ENCODE measurements around the gene C11orf21. TPM values are rescaled to one million over a fixed set of nuclear protein-coding genes. Genes with fewer than 3 reads are reported as not detected.

The C11orf21 gene
- total RNA-seq, 4 donors from 2014 or later: 1.1 to 9.9 (median 1.3) TPM; not detected in 1

GRCh38 chr11:2327032-2327431, 25.3 kb upstream of the C11orf21 start:
- Histone ChIP-seq H3K27me3 (no peaks in the 10 kb centered on the region), H3K4me1 (no peaks in the 10 kb centered on the region), H3K4me3 (no peak overlapping the region), H3K36me3 (no peaks in the 10 kb centered on the region), H3K9me3 (no peaks in the 10 kb centered on the region), H3K27ac (no peak overlapping the region)
- no peak for DNase-seq
- TF ChIP-seq POLR2A (IDR thresholded peaks at IDR 0.05) (no peak), CTCF (IDR thresholded peaks at IDR 0.05) (no peak)

- Histone ChIP-seq H3K27me3 (no peaks in the 10 kb centered on the region), H3K4me1 (no peaks in the 10 kb centered on the region), H3K4me3 (no peak overlapping the region), H3K9me3 (no peaks in the 10 kb centered on the region), H3K27ac (no peak overlapping the region), H3K36me3 (no peaks in the 10 kb centered on the region)
- DNase-seq: no peak
- TF ChIP-seq CTCF (IDR thresholded peaks at IDR 0.05) (no peak), POLR2A (IDR thresholded peaks at IDR 0.05) (no peak)
Measured at GRCh38 chr11:2325719-2326118, 24.0 kb upstream of the C11orf21 start.

- Histone ChIP-seq H3K27me3 (no peaks in the 10 kb centered on the region), H3K9me3 (no peaks in the 10 kb centered on the region), H3K4me1 (no peaks in the 10 kb centered on the region), H3K4me3 (no peak overlapping the region), H3K36me3 (no peaks in the 10 kb centered on the region), H3K27ac (no peak overlapping the region)
- no peak for DNase-seq
- TF ChIP-seq POLR2A (IDR thresholded peaks at IDR 0.05) (no peak), CTCF (IDR thresholded peaks at IDR 0.05) (no peak)
Measured at GRCh38 chr11:2325123-2325522, 23.4 kb upstream of the C11orf21 start.

GRCh38 chr11:2321311-2321683, 19.6 kb upstream of the C11orf21 start:
- Histone ChIP-seq H3K4me1 (no peaks in the 10 kb centered on the region), H3K4me3 (no peak overlapping the region), H3K9me3 (no peaks in the 10 kb centered on the region), H3K27me3 (no peaks in the 10 kb centered on the region), H3K36me3 (no peaks in the 10 kb centered on the region), H3K27ac (no peak overlapping the region)
- no peak for TF ChIP-seq POLR2A (IDR thresholded peaks at IDR 0.05)
- peak in 1 of 3 donors; percentile 22 for DNase-seq

- peak overlapping the region in 1 of 4 donors; percentile 5 for H3K27ac ChIP-seq
- H3K9me3 ChIP-seq: no peaks in the 10 kb centered on the region
- no peaks in the 10 kb centered on the region for H3K27me3 ChIP-seq
- H3K36me3 ChIP-seq: no peaks in the 10 kb centered on the region
- H3K4me3 ChIP-seq: no peak overlapping the region
- peak in 1 of 3 donors; percentile 36 for DNase-seq
- TF ChIP-seq POLR2A (IDR thresholded peaks at IDR 0.05) (no peak), CTCF (IDR thresholded peaks at IDR 0.05) (no peak)
- H3K4me1 ChIP-seq: no peaks in the 10 kb centered on the region
Measured at GRCh38 chr11:2320568-2321310, 19.0 kb upstream of the C11orf21 start.

GRCh38 chr11:2319791-2320472, 18.2 kb upstream of the C11orf21 start:
- Histone ChIP-seq H3K36me3 (no peaks in the 10 kb centered on the region), H3K4me3 (no peak overlapping the region), H3K27me3 (no peaks in the 10 kb centered on the region), H3K27ac (peak overlapping the region in 1 of 4 donors; percentile 5), H3K4me1 (peaks cover 0 to 4% (median 0%) of the 10 kb centered on the region in 4 donors), H3K9me3 (no peaks in the 10 kb centered on the region)
- peak in 1 of 3 donors; percentile 15 for DNase-seq
- TF ChIP-seq POLR2A (IDR thresholded peaks at IDR 0.05) (no peak), CTCF (IDR thresholded peaks at IDR 0.05) (no peak)
